Cerebellar nuclear complex (tissue), 1 donor: ENCODE results near the gene NCOA7.

ENCODE experiments used
- DNase-seq, 2 experiments: peaks; one replicate each; lab custom pipeline; 2025; lab: John Stamatoyannopoulos, UW

The NCOA7 gene

GRCh38 chr6:125974214-125974866, 183.6 kb downstream of the NCOA7 start:
- DNase-seq, result peak in 1 of 2 experiments; percentile 32

GRCh38 chr6:125979101-125979500, 188.3 kb downstream of the NCOA7 start:
- no peak for DNase-seq
